Measurements from ENCODE around the gene AGAP1.

AGAP1 gene

DNA sequence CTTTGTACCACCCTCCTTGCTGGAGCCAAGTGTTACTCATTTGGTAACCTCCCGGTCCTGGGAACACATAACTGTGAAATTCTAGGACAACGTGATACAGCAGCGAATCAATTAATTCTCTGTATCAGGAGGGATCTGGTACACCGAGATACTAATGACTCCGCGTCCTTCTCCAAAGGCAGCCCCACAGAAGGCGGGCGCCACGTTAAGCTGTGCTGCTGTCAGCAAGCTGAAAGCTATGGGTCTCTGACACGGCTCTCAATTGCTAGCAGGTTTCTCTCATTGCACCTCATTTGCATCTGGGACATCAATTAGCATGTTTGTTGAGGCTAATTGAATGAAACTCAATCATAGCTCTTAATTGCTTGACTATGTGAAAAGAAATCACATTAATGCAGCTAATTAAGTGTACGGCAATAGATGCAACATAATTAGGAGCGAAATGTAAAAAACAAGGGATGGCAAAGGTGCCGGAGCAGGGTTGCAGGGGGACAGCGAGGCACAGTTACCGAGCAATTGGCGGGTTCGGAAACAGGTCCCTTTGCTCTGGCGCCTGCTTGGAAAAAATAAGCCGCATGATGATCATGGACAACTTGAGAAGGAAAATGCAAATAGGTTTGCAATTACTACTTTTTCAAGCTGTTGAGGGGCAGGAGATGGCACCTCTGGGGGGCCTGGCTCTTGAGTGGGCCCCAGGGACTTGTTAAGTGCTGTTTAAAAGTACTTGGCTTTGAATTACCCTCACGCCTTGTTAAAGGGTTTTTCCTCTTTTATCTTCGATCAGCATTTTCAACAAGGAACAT is 410.1 kb downstream of the AGAP1 start:
- no peak for DNase-seq

DNA sequence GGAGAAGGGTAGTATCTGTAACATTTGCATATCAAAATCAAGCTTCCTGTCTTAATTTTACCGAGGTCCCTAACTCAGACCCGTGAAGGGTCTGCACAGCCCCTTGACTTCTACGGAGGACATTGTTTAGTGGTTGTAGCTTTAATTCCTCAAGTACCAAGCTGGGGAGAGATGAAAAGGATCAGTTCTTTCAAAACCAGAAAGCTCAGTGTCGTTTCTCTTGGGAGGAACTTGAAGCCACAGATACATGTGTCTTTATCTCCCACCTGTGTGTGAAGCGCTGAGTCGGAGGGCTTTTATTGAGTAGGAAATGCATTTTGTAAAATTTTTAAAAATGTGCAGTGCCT is 410.7 kb downstream of the AGAP1 start:
- DNase-seq: no peak

DNA sequence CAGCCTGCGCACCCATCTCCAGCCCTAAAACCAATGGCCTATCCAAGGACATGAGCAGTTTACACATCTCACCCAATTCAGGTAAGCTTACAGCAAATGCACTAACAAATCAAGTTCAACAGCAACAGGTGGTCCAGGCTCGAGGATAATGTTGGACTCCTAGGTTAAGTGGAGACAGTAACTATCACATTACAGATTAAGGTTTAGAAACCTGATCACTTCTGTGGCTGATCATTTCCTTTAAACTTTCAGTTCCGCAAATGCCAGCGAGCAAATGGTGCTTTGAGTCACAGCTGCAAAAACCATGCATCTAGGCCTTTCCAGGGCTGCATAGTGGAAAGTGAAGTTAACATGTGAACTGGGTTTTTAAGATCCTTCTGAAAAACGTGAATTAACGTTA is 415.0 kb downstream of the AGAP1 start:
- no peak for DNase-seq

DNA sequence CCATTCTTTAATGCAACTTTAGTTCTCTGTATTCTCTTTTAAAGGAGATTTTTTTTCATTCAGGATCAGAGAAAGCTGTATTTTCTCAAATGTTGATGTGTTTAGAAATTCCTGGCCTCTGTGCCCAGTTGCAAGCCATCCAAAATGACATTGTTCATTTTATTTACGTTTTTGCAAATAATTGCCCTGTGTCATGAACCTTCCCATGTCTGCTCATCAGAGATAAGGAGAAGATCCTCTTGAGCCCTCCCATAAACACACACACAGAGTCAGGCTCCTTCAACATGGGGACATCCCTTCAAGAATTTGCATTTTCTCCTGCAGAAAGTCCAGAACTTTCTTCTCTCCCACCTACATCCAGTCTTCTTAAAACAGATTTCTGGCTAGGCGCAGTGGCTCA is 415.5 kb downstream of the AGAP1 start:
- no peak for DNase-seq

DNA sequence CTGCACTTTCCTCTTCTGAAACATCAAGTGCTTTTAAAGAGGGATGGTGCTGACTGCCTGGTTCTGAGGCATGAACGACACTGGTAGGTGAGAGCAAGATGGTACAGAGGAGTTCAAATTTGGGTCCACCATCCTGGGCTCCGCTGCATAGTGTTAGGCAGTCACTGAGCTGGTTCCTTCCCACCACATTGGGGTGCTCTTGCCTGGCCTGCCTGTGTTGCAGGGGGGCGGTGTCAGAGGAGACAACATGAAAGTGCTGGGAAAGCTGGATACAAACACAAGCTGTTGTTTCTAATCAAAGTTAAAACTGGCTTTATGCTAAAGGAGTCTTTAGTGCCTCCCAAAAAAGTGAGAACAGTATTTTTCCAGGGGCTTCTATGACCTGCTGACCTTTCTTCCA is 416.2 kb downstream of the AGAP1 start:
- DNase-seq: no peak

DNA sequence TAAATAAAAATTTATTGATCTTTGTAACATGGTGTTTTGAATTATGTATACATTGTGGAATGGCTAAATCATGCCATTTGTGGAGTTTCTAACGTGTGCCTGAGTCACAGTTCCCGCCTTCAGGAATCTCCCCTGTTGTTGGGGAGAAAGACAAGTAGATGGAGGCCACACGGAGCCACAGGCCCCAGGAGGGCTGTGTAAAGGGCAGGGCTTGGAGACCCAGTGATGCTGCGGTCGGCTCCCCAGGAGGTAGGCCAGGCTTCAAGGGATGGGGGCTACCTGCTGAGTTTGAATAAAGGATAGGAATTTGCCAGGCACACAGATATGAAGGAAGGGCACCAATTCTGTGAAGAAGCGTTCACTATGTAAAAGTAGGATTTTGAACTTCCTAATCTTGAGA is 417.3 kb downstream of the AGAP1 start:
- DNase-seq: no peak

DNA sequence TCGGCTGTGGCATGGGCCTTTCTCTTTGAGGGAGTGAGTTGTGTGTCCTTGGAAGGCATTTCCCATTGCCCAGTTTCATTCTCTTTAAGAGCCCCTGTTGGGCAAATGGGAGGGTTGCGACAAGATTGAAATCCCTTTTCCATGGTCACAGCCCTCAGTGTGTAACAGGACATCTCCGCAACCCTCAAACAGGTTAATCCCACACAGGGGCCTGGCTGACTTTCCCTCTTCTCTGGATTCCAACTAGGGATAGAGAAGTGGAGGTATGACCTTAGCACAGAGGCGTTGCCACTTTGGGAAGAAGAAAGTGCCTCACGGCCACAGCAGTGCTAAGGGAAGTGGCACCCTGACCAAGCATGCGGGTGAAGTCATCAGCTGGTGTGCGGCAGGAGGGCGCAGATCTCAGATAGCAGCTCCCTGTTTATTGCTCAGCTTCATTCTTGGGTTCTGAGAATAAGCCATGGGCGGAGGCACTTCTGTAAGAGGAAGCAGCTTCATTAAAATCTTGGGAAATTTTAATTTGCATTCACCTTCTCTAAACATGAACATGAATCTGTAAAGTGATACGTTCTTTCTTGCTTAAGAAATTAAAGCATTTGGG is 417.9 kb downstream of the AGAP1 start:
- DNase-seq: no peak

DNA sequence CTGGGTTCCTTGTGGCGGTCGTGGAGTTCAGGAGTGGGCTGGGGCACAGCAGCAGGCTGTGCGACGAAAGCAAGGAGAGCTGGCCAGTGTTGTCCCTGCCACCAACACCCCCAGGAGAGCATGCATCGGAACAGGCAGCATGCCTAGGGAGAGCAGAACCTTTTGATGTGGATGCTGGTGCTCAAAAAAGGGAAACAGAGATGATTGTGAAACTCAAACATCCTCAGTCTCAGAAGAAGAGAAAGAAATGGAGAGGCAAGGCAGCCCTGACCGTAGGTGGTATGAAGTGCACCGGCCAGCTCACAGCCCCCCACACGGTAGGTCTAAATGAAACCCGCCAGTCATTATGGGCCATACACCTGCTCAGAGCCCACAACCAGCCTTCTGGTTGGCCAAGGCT is 420.9 kb downstream of the AGAP1 start:
- no peak for DNase-seq

DNA sequence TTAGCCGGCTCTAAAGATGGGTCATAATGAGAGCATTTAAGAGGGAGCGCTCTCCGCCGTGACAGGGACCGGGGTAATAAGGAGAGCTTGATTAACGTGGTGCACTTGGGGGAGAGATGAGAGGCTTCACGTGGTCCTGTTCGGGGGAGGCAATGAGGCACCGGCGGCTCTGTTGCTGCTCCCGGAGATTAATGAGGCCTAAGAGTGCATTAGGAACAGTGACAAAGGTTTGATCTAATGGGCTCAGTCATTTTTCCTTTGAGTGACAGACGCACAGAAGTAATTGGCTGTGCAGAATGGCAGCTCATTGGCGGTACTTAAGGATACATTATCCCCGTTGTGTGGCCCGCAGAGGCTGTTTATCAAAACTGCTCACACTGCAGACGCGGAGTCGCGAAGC is 423.7 kb downstream of the AGAP1 start:
- no peak for DNase-seq

DNA sequence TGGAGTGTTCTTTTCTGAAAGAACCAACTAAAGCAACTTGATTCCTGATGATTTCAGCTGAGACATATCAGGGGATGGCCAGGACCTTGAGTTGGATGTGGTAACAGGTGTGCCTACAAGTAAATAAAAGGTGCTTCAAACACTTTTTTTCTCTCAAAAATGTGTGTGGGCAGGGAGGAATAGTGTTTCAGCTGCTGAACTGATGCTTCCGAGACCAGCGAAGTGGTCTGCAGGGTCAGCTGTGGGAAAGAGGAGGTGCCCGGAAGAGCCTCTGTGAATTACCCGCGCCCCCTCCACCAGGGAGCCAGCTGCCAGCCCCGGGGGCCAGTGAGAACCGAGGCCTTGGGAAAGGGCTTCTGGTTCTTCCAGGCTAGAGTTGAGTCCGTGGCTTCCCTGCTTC is 425.0 kb downstream of the AGAP1 start:
- DNase-seq: no peak

DNA sequence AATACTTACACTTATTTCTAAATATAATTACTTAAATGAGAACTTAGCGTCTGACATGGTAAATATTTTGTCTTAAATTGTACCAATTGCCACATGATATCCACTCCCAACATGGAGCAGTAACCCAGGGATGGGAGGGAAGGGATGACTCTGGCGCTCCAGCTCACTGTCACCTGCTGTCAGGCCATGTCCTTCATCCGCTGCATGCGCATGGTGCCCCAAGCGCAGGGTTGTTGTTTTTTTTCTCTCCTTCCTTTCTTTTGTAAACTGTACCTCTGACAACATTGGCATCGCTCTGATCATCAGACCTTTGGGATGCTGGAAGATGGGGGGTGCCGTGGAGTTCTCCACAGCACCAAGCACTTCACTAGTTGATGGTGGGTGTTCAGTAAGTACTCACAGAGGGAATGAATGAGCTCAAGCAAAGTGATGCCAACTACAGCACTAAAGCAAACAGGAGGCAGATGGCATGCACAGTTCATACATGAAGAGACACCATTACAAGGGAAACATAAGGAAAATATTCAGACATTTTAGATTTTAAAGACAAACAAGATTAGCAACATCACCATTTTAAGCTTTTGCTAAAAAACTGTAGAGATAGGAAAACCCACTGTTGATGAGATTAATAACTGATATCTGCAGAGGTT is 426.5 kb downstream of the AGAP1 start:
- peak; percentile 79 for DNase-seq

DNA sequence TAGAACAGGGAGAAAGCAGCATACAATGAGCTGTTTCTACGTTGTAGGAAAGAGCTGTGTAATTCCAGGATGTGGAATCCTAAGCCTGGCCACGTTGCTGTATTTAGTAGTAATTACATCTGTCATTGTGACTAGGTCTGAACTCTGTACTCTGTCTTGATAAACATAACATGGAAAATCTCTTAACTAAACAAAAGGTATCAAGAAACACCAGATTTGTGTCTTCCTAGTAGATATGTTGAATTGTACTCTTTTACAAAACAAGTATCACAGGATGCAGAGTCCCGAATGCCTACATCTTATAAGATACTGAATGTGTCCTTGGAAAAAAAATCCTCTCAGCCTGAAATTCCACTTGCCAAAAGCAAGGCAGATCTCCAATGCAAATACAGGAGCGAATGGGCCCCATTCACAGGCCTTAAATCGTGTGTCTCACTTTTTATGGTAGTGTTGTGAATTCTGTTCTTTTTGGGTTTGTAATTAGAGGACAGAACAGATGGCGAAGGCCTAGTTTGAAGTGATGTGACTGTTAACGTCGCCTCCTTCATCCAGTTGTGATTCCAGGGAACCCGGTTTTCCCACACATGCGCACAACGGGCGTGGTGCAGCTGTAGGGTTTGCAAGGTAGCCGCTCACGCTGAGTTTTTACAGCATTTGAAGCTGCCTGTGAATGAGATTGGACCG is 427.8 kb downstream of the AGAP1 start:
- DNase-seq: peak; percentile 24

DNA sequence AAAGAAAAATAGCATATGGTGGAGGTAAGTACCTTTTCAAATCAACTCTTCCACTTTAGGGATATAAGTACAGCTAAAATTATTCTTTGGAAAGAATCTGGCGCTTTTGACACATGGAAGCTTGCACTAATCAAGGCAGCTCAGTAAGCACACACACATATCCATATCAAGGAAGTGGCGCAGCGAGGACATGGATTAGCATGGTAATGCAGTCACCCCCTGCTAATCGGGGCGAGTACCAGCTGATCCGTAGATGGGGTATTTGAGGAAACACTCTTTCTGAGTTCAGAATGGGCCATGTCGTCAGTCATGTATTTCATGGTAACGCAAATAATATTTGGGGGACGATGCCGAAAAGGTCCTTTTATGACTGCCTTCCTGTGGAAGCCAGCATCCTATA is 429.0 kb downstream of the AGAP1 start:
- DNase-seq: no peak

DNA sequence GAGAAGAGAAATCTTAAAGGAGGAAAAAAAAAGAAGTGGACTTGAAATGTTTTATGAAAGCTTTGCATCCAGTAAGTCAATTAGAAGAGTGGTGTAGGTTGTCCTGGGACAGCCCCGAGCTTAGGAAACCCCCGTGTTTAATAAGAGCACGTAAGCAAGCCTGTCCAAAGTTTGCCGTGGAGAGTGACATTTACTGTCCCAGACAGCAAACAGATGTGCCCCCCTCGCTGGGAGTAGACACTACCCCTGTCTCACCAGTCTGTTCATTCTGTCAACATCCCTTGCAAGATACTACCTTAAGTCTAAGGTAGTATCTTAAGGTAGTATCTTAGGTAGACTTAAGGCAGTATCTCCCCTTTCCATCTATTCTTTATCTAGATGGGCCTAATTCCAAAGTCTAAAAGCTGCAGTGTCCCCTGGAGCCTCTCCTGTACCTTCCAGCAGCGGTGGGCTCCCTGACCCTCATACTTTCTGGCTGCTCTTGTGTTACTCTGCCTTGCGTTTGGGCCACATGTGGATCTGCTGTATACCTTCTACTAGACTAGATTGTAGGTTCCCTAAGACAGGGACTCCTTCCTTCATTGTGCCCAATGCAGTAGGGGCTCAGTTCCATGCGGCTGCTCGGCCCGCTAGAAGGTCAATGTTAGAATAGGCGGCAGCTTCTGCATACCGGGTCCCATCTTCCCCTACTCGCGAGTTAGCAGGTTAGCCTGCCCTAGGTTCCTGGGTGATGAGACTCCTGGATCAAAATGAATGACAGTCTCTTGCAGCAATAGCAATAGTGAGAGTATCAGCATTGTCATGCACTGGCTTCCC is 430.2 kb downstream of the AGAP1 start:
- DNase-seq: no peak

DNA sequence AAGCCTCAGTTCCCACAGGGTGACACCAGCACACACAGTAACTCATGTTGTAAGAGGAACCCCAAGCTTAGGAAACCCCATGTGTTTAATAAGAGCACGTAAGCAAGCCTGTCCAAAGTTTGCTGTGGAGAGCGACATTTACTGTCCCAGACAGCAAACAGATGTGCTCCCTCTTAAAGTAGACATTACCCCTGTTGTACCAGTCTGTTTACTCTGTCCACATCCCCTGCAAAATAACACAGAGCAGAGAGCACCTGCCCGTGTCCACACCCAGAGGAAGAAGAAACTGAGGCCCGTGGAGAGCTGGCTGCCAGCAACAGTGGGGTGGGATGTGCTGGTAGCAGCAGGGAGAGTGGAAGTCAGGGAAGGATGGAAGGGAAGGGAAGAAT is 430.8 kb downstream of the AGAP1 start:
- no peak for DNase-seq

DNA sequence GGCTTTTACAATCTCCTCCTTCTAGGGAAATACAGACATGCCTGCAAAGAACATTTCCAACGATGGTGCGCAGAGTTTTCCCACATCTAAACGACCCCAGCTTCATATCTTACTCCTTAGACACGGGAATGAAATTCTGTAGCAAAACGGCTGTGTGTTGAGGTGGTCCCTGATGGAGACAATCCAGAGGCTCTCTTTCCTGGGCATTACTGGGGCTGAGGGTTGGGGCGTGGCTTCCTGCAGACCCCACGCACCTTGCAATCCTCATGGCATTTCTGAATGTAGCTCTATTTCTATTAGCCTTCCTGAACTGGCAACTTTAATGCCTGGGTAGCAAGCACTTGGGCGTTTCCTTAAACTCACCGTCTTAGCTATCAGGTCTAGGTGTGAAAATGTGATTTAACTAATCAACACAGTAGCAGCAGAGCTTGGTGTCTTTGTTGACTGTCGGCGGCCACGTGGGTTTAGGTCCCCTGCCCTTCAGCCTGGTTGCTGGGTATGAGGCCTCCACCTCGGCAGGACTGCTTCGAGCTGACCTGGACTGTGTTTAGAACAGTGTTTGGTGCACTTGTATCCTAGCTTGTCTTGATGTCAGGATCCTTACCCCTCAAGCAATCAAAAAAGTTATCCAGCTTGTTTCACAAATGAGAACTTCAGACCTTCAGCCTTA is 431.5 kb downstream of the AGAP1 start:
- no peak for DNase-seq

DNA sequence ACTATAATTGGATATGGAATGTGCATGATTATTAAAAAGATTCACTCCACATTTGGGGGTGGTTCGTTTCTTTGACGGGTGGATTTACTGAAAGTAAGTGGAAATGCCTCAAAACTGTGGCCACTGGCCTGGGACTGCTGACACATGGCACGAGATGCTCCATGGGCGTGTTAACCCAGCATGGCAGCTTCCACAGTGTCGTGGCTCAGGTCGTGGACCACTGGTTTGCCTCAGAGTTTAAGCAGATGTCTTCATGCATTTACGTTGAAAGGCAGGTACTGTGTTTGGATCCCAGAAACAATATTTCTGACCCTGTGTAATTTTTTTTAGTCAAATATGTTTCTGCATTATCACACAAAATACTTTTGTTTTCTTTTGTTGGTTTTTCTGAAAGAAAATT is 432.4 kb downstream of the AGAP1 start:
- no peak for DNase-seq

DNA sequence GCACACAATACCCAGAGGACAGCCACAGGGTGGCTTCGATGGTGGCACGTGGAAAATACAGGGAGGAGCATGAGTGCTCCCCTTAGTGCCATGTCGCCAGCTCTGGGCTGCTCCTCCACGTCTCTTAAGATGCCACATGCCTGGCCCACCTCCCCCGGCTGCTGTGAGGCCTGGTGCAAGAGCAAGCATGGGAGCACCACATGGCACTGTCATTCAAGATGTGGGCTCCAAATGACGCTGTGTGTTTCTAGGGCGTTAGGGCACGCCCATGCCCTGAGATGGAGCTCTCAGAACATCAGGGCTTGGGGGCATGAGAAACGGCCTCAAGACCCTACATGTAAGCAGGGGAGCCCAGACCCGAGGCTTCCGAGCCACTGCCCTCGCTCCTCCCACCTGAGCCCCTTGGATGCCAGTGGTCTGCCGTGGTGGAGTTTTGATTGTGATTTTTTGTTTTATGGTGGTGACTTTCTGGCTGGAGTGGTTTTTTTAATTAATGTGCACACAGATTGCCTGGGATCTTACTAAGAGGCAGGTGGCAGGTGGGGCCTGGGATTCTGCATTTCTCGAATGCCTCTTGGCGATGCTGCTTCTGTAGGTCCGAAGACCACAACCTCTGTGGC is 435.0 kb downstream of the AGAP1 start:
- no peak for DNase-seq

DNA sequence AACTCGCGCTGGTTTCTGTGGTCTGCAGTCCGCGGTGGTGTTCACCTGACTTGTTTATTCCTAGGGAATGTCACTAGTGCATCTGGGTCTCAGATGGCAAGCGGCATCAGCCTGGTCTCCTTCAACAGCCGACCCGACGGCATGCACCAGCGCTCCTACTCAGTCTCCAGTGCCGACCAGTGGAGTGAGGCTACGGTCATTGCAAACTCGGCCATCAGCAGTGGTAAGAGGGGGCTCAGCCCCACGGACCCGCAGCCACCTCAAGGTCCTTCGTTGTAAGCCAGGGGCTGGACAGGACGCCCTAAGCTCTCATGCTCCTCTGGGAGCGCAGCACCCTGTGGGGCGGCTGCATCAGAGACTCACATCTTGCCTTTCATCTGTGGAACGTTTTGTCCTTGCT is 436.9 kb downstream of the AGAP1 start:
- DNase-seq: no peak

DNA sequence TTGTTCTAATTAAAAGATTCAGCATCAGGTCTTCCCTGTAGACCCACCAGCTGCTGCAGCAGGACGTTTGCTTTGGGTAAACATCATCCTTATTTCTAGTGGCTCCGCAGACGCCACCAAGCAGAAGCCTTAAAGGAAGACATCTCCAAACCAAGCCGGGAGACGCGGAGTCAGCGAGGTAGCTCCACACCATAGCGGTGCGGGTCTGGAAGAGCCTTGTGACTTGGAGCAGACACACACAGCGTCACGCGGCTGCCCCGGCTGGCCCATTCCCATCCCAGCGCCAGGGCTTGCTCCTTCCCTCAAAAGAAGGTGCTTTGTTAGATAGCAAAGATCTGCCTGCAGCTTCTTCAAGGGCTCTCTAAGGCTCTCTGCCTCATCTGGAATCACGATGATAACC is 437.8 kb downstream of the AGAP1 start:
- no peak for DNase-seq

DNA sequence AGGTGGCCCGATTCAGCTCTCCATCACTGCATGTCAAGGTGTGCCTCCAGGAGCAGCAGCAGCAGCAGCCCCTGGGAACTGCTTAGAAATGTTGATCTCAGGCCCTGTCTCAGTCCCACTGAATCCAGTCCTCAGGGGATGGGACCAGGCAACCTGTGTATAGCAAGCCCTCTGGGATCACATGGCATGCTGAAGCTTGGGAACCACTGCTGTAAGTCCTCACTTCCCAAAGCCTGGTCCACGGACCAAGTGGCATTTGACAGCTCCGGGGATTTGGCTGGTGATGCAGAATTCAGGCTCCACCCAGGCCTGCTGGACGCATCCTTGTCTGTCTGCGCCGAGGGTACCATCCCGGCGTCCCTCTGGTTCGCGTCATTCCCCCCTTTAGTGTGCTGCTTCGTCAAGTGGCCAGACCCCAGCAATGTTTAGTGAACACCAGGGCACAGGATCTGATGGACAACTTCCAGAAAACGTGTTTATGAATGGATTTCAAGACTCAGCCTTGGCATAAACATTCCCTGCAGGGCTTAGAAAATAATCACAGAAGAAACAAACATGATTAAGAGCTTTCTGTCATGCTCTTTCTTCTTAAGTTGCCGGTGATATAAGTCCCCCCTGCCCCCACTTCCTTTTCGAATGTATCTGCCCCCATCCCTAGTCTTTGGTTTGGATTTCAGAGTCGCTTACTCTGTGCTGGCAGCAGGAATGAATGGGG is 440.4 kb downstream of the AGAP1 start:
- DNase-seq: no peak

All from NCI-H1694 treated with DMSO at 0.1 percent for 48 hours (cell line).